ENCODE data around the gene SERTAD2.

The SERTAD2 gene

DNA sequence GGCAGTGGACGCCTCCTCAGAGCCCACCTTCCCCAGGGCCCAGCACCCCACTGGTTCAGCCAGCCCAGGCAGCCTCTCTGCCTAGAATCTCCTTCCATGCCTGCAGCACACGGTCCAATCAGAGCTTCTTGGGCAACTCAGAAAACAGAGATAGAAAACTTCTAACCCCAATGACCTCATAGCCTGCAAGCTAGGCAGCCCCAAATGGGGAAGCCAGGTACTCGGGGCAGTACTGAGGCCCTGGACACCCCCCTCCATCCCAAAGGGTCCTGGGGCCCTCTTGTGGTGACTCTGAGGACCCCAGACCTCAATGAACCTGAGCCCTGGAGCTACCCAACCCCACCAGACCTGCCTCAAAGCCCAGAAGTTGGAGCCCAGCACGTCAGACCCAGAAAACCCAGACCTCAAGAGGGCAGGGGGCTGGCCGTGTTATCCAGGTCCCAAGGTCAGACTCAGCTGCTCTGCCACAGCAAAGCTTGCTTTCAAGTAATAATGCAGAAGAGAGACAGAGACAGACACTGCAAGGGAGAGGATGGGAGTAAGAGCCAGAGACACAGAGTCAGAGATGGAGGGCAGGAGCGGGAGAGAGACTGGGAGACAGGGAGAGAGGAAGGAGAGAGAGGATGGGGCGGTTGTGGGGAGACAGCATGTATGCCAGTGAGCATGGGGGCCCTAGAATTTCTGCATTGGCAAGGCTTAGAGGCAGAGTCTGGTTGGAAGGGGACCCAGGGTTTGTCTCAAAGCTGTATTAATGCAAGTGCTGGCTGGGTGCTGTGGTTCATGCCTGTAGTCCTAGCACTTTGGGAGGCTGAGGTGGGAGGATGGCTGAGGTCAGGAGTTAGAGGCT lies 28.2 kb downstream of the SERTAD2 start:
- Mint-ChIP-seq H3K4me1 (ENCODE audit: low read depth) (peaks cover 7% of the 10 kb centered on the region), H3K4me3 (no peak overlapping the region), H3K9me3 (no peaks in the 10 kb centered on the region), H3K27ac (no peak overlapping the region), H3K27me3 (peaks cover 4% of the 10 kb centered on the region), H3K36me3 (ENCODE audit: low read depth) (peaks cover 14% of the 10 kb centered on the region)
- intact Hi-C loops (cut with micrococcal nuclease): no loop called here

DNA sequence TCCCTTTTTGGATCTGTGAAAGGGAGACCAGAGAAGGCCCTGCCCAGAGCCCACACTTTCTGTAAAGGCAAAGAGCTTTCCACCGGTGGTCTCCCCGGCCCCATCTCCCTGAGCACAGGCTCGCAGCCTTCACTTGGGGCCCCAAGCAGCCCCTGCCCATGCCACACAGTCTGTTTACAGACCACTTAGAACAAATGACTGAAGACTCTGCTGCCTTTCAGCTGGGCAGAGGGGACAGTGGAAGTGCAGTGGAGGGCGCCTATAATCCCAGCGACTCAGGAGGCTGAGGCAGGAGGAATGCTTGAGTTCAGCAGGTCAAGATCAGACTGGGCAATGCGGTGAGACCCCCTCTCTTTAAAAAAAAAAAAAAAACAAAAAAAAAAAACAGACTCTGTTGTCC lies 28.9 kb downstream of the SERTAD2 start:
- H3K27ac Mint-ChIP-seq: no peak overlapping the region

DNA sequence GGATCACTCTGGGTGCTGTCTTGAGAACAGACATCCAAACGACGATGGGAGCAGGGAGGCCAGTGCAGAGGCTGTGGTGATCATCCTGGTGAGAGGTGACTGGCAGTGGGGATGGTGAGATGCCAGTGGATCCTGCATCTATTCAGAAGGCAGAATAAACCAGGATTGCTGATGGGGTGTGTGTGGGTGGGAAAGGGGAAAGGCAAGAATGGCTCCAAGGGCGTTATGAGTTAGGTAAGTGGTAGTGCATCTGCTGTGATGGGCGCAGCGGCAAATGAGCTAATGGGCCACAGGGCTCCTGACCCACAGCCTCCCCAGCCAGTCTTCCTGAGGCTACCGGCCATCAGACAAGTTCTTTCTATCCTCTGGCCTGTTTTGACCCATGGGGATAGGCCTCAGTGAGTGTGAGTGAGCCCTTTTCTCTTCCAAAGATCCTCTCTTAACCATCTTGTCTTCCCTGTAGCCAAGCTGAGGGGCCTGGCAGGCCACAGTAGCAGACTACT lies 29.6 kb downstream of the SERTAD2 start:
- Mint-ChIP-seq H3K4me3 (no peak overlapping the region), H3K27ac (no peak overlapping the region), H3K4me1 (ENCODE audit: low read depth) (peaks cover 7% of the 10 kb centered on the region), H3K9me3 (no peaks in the 10 kb centered on the region), H3K27me3 (peaks cover 4% of the 10 kb centered on the region), H3K36me3 (ENCODE audit: low read depth) (peaks cover under 1% of the 10 kb centered on the region)
- intact Hi-C loops (cut with micrococcal nuclease): no loop called here

More for the DNA sequence above, 28.9 kb downstream of the SERTAD2 start:
- peaks cover 7% of the 10 kb centered on the region for H3K36me3 Mint-ChIP-seq (ENCODE audit: low read depth)
- H3K4me3 Mint-ChIP-seq: no peak overlapping the region
- peaks cover 7% of the 10 kb centered on the region for H3K4me1 Mint-ChIP-seq (ENCODE audit: low read depth)
- no peaks in the 10 kb centered on the region for H3K9me3 Mint-ChIP-seq
- intact Hi-C loops (cut with micrococcal nuclease): no loop called here
- peaks cover 4% of the 10 kb centered on the region for H3K27me3 Mint-ChIP-seq

DNA sequence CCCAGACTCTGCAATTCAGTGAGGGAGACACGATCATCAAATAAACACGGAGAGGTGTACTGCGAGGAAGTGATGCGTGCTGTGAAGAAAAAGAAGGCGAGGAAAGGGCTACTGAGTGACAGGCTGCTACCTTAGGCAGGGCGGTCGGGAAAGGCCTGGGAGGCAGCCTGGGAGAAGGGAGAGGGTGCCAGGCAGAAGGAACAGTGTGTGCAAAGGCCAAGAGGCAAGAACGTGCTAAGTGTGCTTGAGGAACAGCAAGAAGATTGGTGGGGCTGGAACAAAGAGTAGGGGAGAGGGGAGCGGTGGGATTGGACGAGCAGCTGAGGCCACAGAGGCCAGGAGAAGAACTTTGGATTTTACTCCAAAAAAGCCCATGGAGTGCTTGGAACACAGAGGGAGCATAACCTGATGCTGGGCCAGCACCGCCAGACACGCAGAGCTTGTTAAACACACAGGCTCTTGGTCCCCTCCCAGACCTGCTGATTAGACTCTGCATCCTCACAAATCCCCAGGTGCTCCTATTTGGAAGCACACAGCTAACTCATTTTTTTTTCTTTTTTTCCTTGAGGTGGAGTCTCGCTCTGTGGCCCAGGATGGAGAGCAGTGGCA lies 30.4 kb downstream of the SERTAD2 start:
- intact Hi-C loops (cut with micrococcal nuclease): no loop called here
- H3K9me3 Mint-ChIP-seq: no peaks in the 10 kb centered on the region
- no peak overlapping the region for H3K27ac Mint-ChIP-seq
- H3K36me3 Mint-ChIP-seq (ENCODE audit: low read depth): no peaks in the 10 kb centered on the region
- H3K4me3 Mint-ChIP-seq: no peak overlapping the region
- peaks cover 4% of the 10 kb centered on the region for H3K27me3 Mint-ChIP-seq
- peaks cover 8% of the 10 kb centered on the region for H3K4me1 Mint-ChIP-seq (ENCODE audit: low read depth)

DNA sequence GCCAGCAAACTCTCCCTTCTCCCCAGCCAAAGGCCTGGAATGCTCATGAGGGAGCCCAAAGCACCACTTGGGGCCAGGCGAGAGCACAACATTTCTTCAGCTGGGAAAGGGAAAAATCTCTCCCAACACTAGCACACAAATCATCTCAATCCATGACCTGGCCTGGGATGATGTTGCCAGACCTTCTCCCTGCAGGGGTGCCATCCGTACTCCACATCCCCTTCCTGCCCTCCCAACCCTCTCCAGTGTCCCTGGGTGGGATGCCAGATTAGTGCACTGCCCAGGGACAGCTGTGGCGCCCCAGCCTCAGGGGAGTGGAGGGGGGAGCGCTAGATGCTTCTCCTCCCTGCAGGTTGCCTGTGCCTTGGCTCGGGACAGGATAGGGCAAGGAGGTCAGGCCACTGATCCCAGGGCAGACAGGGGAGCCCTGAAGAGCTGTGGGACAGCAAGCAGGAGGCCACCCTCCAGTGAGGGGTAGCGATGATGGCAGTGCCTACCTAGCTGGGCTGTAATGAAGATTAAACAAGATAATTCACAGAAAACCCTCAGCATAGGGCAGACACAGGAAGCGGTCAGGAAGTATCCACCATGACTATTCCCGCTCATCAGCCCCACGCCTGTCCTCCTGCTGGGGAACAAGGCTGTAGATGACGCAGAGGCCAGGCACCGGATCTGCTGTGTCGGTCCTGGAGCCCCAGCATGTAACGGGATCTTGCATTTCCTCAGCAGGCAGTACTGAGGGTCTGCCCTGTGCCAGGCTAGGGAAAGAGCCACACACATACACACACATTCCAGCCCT lies 31.1 kb downstream of the SERTAD2 start:
- Mint-ChIP-seq H3K27me3 (peaks cover 4% of the 10 kb centered on the region), H3K4me1 (ENCODE audit: low read depth) (peaks cover 15% of the 10 kb centered on the region), H3K36me3 (ENCODE audit: low read depth) (no peaks in the 10 kb centered on the region), H3K9me3 (no peaks in the 10 kb centered on the region), H3K27ac (no peak overlapping the region), H3K4me3 (no peak overlapping the region)
- intact Hi-C loops (cut with micrococcal nuclease): no loop called here

DNA sequence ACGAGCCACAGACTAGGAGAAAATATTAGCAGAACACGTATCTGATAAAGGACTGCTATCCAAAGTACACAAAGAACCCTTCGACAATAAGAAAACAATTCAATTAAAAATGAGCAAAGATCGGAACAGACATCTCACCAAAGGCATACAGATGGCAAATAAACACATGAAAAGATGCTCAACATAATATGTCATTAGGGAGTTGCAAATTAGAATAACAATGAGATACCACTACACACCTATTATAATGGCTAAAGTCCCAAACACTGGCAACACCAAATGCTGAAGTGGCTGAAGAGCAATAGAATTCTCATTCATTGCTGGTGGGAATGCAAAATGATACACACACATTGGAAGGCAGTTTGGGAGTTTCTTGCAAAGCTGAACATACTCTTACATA lies 33.1 kb downstream of the SERTAD2 start:
- H3K27ac Mint-ChIP-seq: no peak overlapping the region
- H3K4me3 Mint-ChIP-seq: no peak overlapping the region
- H3K4me1 Mint-ChIP-seq (ENCODE audit: low read depth): peaks cover 17% of the 10 kb centered on the region
- peaks cover 4% of the 10 kb centered on the region for H3K27me3 Mint-ChIP-seq
- intact Hi-C loops (cut with micrococcal nuclease): no loop called here
- H3K36me3 Mint-ChIP-seq (ENCODE audit: low read depth): no peaks in the 10 kb centered on the region
- H3K9me3 Mint-ChIP-seq: no peaks in the 10 kb centered on the region

DNA sequence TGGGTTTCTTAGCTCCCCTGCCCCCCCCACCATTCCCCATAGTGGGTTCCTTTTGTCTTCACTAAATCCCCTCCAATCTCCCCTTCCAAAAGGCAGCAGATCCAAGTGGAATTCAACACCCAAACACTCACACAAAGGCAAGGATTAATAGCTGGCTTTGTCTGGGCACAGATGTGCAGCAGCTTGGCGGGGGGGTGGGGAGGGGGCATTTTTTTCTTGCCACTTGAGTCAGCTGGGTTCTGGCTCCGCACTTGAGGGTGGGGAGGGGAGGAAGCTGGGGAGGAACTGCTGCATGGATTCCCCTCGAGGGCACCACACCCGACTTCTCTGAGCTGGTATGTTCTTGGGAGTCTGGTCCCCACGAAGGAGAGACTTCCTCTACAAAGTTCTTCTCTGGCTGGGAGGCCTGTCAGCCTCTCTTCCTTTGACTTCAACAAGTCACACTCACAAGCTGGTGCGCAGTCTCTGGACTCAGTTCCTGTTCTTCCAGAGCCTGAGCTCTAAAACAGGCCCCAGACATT lies 36.0 kb downstream of the SERTAD2 start:
- H3K27ac Mint-ChIP-seq: peak overlapping the region; percentile 64
- H3K27me3 Mint-ChIP-seq: no peaks in the 10 kb centered on the region
- H3K4me1 Mint-ChIP-seq (ENCODE audit: low read depth): peaks cover 14% of the 10 kb centered on the region
- no peaks in the 10 kb centered on the region for H3K9me3 Mint-ChIP-seq
- H3K4me3 Mint-ChIP-seq: no peak overlapping the region
- H3K36me3 Mint-ChIP-seq (ENCODE audit: low read depth): no peaks in the 10 kb centered on the region
- intact Hi-C loops (cut with micrococcal nuclease): no loop called here

DNA sequence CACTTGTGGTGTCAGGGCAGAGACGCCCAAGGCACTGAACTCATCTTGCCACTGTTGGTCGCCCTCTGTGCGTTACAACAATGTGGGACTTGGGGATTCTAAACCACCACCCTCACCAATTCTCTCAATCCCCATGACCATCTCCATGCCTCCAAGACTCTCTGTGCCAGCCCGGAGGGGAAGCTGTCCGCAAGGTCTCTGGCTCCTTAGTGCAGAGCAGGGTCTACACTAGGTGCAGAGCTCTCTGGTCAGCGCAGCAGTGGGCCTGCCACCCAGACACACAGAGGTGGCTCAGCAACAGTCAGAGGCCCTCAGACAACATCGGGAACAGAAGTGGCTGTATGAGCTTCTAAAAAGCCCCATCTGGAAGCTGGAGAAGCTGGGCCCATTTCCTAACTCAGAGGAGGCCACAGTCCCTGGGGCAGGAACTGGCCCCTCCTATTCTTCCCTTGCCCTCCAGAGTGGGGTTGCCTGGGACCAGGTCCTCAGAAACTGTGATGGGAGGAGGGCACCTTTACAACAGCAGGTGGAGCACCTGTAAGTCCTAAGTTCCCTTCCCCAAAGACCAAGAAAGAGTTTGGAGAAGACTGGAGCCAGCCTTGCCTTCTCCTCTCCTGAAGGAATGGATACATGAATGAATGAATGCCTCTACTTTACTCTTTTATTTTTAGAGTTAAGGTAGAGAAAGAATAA lies 37.7 kb downstream of the SERTAD2 start:
- H3K27me3 Mint-ChIP-seq: peaks cover 6% of the 10 kb centered on the region
- no peaks in the 10 kb centered on the region for H3K9me3 Mint-ChIP-seq

DNA sequence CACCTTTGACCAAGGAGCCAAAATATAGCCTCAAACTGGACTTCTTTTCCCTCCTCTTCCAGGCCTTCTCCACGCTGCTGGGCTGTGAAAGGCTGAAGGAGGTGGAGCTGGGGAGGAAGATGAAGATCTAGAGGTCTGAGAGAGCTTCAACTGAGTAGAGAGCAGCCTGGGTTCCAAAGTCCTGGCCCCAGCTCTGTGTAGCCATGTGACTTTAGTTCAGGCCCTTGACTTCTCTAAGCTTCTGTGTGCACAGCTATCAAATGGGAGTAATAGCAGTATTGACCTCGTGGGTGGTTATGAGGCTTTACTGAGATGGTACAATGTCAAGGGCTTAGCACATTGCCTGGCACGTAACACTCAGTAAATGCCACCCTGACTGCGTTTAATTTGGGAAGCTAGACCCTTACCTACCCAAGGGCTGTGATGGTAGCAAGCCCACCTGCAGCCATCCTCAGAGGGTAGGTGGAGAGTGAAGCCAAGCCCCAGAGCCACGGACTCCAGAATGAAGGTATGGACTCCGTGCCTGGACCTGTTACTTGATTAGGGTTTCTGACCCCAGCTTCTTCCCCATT lies 38.4 kb downstream of the SERTAD2 start:
- no peaks in the 10 kb centered on the region for H3K36me3 Mint-ChIP-seq (ENCODE audit: low read depth)
- peaks cover 7% of the 10 kb centered on the region for H3K27me3 Mint-ChIP-seq
- intact Hi-C loops (cut with micrococcal nuclease): no loop called here
- peaks cover 14% of the 10 kb centered on the region for H3K4me1 Mint-ChIP-seq (ENCODE audit: low read depth)
- no peak overlapping the region for H3K27ac Mint-ChIP-seq
- no peaks in the 10 kb centered on the region for H3K9me3 Mint-ChIP-seq
- H3K4me3 Mint-ChIP-seq: no peak overlapping the region

More for the DNA sequence above, 37.7 kb downstream of the SERTAD2 start:
- intact Hi-C loops (cut with micrococcal nuclease): no loop called here
- Mint-ChIP-seq H3K4me3 (no peak overlapping the region), H3K27ac (no peak overlapping the region), H3K4me1 (ENCODE audit: low read depth) (peaks cover 14% of the 10 kb centered on the region), H3K36me3 (ENCODE audit: low read depth) (no peaks in the 10 kb centered on the region)

DNA sequence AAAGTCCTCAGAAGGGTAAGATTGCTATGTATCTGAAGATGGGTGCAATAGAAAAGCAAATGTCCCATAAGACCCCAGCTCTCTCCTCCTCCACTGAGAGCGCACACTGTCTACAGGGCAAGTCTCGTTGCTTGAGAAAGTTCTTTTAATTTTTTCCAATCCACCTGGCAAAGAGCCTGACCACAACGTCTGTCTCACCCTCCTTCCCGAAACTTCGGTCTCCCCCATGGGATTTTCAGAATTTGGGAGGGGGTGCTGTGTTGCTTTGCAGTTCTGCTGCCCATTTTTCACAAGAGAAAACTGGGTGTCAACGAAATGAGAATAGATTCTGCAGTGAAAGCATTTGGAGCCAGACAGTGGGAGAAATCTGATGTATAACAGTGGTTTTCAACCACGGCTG lies 40.4 kb downstream of the SERTAD2 start:
- peaks cover 20% of the 10 kb centered on the region for H3K4me1 Mint-ChIP-seq (ENCODE audit: low read depth)
- H3K4me3 Mint-ChIP-seq: no peak overlapping the region
- H3K9me3 Mint-ChIP-seq: no peaks in the 10 kb centered on the region
- H3K36me3 Mint-ChIP-seq (ENCODE audit: low read depth): no peaks in the 10 kb centered on the region
- peaks cover 7% of the 10 kb centered on the region for H3K27me3 Mint-ChIP-seq
- H3K27ac Mint-ChIP-seq: no peak overlapping the region
- intact Hi-C loops (cut with micrococcal nuclease): no loop called here

DNA sequence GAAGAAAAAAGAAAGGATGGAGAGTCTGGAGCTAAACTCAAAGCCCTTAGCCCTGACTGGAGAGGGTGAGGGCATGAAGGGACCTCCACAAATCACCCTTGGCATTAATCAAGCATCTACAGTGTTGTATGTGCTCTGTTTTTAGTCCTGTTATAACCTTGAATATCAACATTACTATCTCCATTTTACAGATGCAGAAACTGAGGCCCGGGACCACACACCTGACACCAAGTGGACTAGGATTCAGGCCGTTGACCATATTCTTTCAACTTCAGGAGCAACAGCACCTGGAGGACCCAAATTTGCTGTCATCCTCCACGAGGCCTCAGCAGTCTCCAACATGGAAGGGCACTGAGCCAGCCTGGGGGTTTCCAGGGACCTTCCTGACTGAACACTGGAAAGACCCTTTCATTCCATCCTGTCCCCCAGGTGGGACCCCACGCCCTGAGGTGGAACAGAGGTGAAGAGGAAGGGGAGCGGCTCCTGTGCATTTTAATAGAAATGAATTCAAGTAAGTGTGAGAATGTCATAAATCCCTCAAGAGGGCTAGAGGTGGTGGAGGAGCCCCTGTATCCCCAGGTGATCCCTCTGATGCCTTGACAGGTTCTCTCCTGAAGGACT lies 41.0 kb downstream of the SERTAD2 start:
- Mint-ChIP-seq H3K4me3 (no peak overlapping the region), H3K9me3 (no peaks in the 10 kb centered on the region), H3K36me3 (ENCODE audit: low read depth) (no peaks in the 10 kb centered on the region), H3K27ac (no peak overlapping the region), H3K27me3 (peaks cover 7% of the 10 kb centered on the region), H3K4me1 (ENCODE audit: low read depth) (peaks cover 20% of the 10 kb centered on the region)
- intact Hi-C loops (cut with micrococcal nuclease): no loop called here

DNA sequence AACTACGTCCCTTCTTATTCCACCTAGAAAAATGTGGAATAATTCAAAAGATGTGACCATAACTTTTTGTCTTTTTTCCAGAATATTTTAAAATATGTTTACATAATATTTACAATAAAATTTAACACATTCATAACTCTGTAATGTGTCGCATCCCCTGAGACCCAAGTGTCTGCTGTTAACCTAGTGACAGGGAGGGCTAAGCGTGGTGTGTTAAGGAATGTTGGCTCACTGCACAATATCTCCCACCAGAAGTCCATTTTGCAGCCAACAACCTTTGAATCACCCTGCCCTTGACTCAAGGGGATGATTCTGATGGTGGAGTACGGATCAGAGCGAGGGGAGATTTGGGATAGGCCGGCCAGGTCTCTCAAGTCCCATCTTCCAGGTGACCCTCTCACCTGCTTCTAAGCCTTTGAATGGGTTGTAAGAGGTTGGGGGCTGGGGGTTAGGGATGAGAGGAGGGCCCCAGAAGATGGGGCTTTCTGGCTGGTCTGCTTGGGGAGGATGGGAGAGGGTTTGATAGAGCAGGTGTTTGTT lies 43.3 kb downstream of the SERTAD2 start:
- Mint-ChIP-seq H3K27me3 (peaks cover 7% of the 10 kb centered on the region), H3K9me3 (no peaks in the 10 kb centered on the region), H3K36me3 (ENCODE audit: low read depth) (no peaks in the 10 kb centered on the region), H3K4me3 (no peak overlapping the region), H3K27ac (no peak overlapping the region), H3K4me1 (ENCODE audit: low read depth) (peaks cover 28% of the 10 kb centered on the region)
- intact Hi-C loops (cut with micrococcal nuclease): no loop called here
